Brain microvascular endothelial cell (primary cell): ENCODE results near the gene SLC12A6.

Experiments used
- DNase-seq: peaks from one replicate; pipeline ENCODE4 v3.0.0-alpha.2; 2020
- H3K27ac ChIP-seq: fragments of 250-450 bp; sonication (Bioruptor Pico); 2 replicates; pipeline ENCODE4 v1.5.1; 2020; ENCODE audit warnings: mild to moderate bottlenecking, moderate library complexity
- H3K27me3 ChIP-seq: fragments of 250-450 bp; sonication (Bioruptor Pico); replicated peaks from 2 replicates; pipeline ENCODE4 v1.5.1; 2020; ENCODE audit warnings: mild to moderate bottlenecking
- H3K36me3 ChIP-seq: fragments of 250-450 bp; sonication (Bioruptor Pico); replicated peaks from 2 replicates; pipeline ENCODE4 v1.5.1; 2020; ENCODE audit warnings: mild to moderate bottlenecking
- H3K4me3 ChIP-seq: 2 replicates; pipeline ENCODE4 v1.5.1; 2011; ENCODE audit warnings: low read depth, mild to moderate bottlenecking, control low read depth, low read length, moderate library complexity
- in situ Hi-C: cut with HindIII; loops from 2 replicates; pipeline ENCODE4 v1.10.0; 2017; ENCODE audit warnings: low sequenced_read_pairs, low pct_ligation_motif_present
- TF ChIP-seq, protein P1 (sequence below): IDR thresholded peaks from 2 replicates; pipeline ENCODE4 v1.5.1; 2011; ENCODE audit warnings: low read depth, mild to moderate bottlenecking, moderate library complexity, low read length, control low read depth, inconsistent platforms; ENCODE audit errors: missing control alignments

SLC12A6 gene

GRCh38 chr15:34213690-34214089 lies 123.9 kb downstream of the SLC12A6 start:
- no peak overlapping the region for H3K27ac ChIP-seq
- H3K27me3 ChIP-seq: no peaks in the 10 kb centered on the region
- TF ChIP-seq, protein P1, sequence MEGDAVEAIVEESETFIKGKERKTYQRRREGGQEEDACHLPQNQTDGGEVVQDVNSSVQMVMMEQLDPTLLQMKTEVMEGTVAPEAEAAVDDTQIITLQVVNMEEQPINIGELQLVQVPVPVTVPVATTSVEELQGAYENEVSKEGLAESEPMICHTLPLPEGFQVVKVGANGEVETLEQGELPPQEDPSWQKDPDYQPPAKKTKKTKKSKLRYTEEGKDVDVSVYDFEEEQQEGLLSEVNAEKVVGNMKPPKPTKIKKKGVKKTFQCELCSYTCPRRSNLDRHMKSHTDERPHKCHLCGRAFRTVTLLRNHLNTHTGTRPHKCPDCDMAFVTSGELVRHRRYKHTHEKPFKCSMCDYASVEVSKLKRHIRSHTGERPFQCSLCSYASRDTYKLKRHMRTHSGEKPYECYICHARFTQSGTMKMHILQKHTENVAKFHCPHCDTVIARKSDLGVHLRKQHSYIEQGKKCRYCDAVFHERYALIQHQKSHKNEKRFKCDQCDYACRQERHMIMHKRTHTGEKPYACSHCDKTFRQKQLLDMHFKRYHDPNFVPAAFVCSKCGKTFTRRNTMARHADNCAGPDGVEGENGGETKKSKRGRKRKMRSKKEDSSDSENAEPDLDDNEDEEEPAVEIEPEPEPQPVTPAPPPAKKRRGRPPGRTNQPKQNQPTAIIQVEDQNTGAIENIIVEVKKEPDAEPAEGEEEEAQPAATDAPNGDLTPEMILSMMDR: peak; percentile 11
- no peak for DNase-seq
- H3K4me3 ChIP-seq: no peak overlapping the region
- in situ Hi-C loops: no loop called here
- H3K36me3 ChIP-seq: no peaks in the 10 kb centered on the region

DNA sequence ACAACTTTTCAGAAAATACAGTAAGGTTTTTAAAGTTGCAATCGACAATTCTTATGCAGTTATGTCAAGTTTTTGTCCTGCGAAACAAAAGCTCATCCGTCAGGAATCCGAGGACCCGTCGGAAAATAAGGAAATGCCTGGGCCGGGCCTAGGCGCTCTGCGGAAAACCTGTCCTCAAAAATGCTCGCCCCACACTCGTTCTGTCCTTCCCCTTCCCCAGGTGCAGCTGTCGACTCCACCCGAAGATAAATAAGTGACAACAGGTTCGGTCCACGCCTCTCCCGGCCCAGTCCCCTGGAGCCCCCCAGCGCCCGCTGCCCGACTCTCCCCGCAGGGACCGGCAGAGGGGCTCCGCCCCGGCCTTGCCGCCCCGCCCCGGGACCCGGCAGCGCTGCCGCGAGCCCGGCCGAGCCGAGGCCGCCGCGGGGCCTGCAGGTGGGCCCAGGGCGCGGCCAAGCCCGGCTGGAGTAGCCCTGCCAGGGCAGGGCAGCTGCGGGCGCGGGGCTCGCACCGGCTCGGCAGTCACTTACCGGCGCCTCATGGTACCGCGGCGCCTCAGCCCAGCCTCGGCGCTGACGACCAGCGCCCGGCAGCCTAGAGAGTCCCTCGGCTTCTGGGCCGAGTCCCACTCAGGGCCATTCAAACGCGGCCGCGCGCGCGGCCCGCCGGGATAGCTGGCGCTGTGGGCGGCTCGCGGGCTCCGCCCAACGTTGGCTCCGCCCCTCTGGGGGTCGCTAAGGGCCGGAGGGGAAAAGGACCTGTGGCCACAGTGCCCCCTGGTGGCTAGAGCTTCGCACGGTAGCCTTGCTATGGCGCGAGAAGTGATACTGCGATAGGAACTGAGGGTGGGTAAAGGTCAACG lies 127.9 kb downstream of the SLC12A6 start, which contains the start of gene KATNBL1:
Gene KATNBL1 (minus strand): TSS at position 676 of the 862 bp plus-strand sequence. CDS start 46,420 bp downstream, outside the sequence.
- Histone ChIP-seq H3K27me3 (no peaks in the 10 kb centered on the region), H3K36me3 (peaks cover 2% of the 10 kb centered on the region), H3K27ac (peak within 1 kb of the TSS; percentile 83), H3K4me3 (peak within 1 kb of the TSS; percentile 89)
- peak; percentile 86 for DNase-seq
- TF ChIP-seq, protein P1: peak; percentile 89
- in situ Hi-C loops: no loop called here

GRCh38 chr15:34206011-34206410 lies 131.6 kb downstream of the SLC12A6 start:
- Histone ChIP-seq H3K36me3 (peaks cover 2% of the 10 kb centered on the region), H3K27me3 (no peaks in the 10 kb centered on the region), H3K27ac (no peak overlapping the region), H3K4me3 (no peak overlapping the region)
- in situ Hi-C loops: no loop called here
- no peak for DNase-seq
- TF ChIP-seq, protein P1: no peak

- TF ChIP-seq, protein P1: no peak
- in situ Hi-C loops: no loop called here
- H3K4me3 ChIP-seq: no peak overlapping the region
- H3K27ac ChIP-seq: no peak overlapping the region
- no peaks in the 10 kb centered on the region for H3K27me3 ChIP-seq
- DNase-seq: no peak
- peaks cover 6% of the 10 kb centered on the region for H3K36me3 ChIP-seq
Measured at GRCh38 chr15:34203936-34204335, 133.6 kb downstream of the SLC12A6 start.

- DNase-seq: no peak
- TF ChIP-seq, protein P1: no peak
- peaks cover 6% of the 10 kb centered on the region for H3K36me3 ChIP-seq
- in situ Hi-C loops: no loop called here
- no peak overlapping the region for H3K4me3 ChIP-seq
- no peaks in the 10 kb centered on the region for H3K27me3 ChIP-seq
- no peak overlapping the region for H3K27ac ChIP-seq
Measured at GRCh38 chr15:34203305-34203704, 134.3 kb downstream of the SLC12A6 start.
